ENCODE results near the gene NBPF3.

DNA sequence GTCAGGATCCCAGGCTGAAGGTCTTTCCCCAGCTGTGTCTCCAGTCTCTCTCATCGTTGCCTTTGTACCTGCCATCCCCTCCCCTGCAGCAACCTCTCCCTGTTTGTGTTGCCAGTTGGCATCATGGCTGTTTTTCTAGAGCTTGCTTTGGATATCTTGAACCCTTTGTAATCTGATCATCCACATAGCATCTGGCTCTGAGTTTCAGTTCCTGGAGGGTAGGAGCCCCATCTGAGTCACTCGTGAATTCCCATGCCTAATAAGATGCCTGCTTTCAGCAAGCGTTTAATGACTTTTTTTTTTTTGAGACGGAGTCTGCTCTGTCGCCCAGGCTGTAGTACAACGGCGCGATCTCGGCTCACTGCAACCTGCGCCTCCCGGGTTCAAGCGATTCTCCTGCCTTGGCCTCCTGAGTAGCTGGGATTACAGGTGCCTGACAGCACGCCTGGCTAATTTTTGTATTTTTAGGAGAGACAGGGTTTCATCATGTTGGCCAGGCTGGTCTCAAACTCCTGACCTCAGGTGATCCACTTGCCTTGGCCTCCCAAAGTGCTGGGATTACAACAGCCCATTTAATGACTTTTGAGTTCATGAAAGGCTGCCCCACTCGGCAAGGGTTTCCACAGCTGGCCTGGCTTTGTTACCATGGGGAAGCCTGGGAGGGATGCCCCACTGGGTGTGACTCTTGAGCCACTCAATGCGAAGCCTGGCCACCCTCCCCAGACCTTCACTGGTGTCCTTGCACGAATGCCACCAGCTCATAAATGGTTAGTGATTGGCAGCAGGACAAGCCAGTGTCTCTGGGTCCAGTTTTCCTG, 81.2 kb downstream of the NBPF3 start:
- no peak for TF ChIP-seq CTCF (IDR thresholded peaks at IDR 0.05; ENCODE audit: poor library complexity)
- TF ChIP-seq EZH2phosphoT487 (IDR thresholded peaks at IDR 0.05; ENCODE audit: low read depth, severe bottlenecking, unreplicated experiment): no peak

Measured in hepatocyte (in vitro differentiated cells).